Gastrocnemius medialis (tissue), 4 donors: ENCODE results near the gene SLCO1A2. TPM values are rescaled to one million over a fixed set of nuclear protein-coding genes. Genes with fewer than 3 reads are reported as not detected.

Source experiments
- ATAC-seq, 2 donors: fragments of 150-250 bp; one replicate each; pipeline ENCODE4 v1.9.1; 2016
- DNase-seq, 2 donors: peaks; one replicate each; pipeline ENCODE4 v3.0.0-alpha.2; 2019
- H3K27ac ChIP-seq, 4 donors: fragments of 200-600 bp; sonication (generic); 1 replicate in 1 of 4; 2 replicates in 3 of 4; pipeline ENCODE4 v1.5.1; 2016 to 2018; ENCODE audit warnings: mild to moderate bottlenecking in 2 of 4, moderate library complexity in 1 of 4
- H3K27me3 ChIP-seq, 3 donors: fragments of 200-600 bp; sonication (generic) in 2 of 3; 1 replicate in 1 of 3; 2 replicates in 2 of 3; pipeline versions ENCODE4 v1.5.1 to v1.6.0; 2016 to 2019; ENCODE audit warnings: mild to moderate bottlenecking in 1 of 3, moderate library complexity in 1 of 3
- H3K36me3 ChIP-seq, 2 donors: fragments of 200-600 bp; sonication (generic) in 1 of 2; one replicate each; pipeline ENCODE4 v1.5.1; 2017 to 2018
- H3K4me1 ChIP-seq, 2 donors: fragments of 200-600 bp; sonication (generic) in 1 of 2; one replicate each; pipeline ENCODE4 v1.5.1; 2016 to 2017; ENCODE audit warnings: mild to moderate bottlenecking in 2 of 2
- H3K4me3 ChIP-seq, 4 donors: fragments of 200-600 bp; sonication (generic) in 3 of 4; 1 replicate in 1 of 4; 2 replicates in 3 of 4; pipeline ENCODE4 v1.5.1; 2016 to 2019; ENCODE audit warnings: mild to moderate bottlenecking in 2 of 4
- H3K9me3 ChIP-seq, 3 donors: fragments of 200-600 bp; sonication (generic) in 2 of 3; 1 replicate in 1 of 3; 2 replicates in 2 of 3; pipeline ENCODE4 v1.5.1; 2016 to 2019
- CTCF ChIP-seq, 5 experiments: fragments of 450-650 bp in 3 of 5; fragments of 200-600 bp in 2 of 5; sonication (generic) in 2 of 5; IDR thresholded peaks in 4 of 5; conservative IDR thresholded peaks in 1 of 5; 1 replicate in 4 of 5; 2 replicates in 1 of 5; pipeline ENCODE4 v1.5.1; 2016 to 2019; ENCODE audit warnings: antibody characterized with exemption in 5 of 5, mild to moderate bottlenecking in 3 of 5, moderate library complexity in 3 of 5
- POLR2A ChIP-seq, 2 donors: fragments of 450-650 bp; IDR thresholded peaks; one replicate each; pipeline ENCODE4 v1.6.1; 2017; ENCODE audit warnings: antibody characterized with exemption in 2 of 2, mild to moderate bottlenecking in 2 of 2, moderate library complexity in 2 of 2
- in situ Hi-C, 4 donors: fragments of 200-750 bp; cut with MboI; loops; one replicate each; pipeline versions ENCODE4 v1.15.0 to v1.8.0; 2017; ENCODE audit warnings: low sequenced_read_pairs in 4 of 4
- intact Hi-C: fragments of 100-400 bp; cut with DNase I; formaldehyde crosslinking; loops from one replicate; pipeline ENCODE4 v1.15.1; 2023; ENCODE audit warnings: low total_unique reads
- total RNA-seq, 4 donors: library from RNA; depleted of rRNA; stranded (reverse); fragments of >200 nt; gene quantifications; one replicate each; pipeline versions ENCODE4 v1.1.0 to v1.2.3, GENCODE V29; 2016

The SLCO1A2 gene
- total RNA-seq, 4 donors from 2014 or later: not detected

- in situ Hi-C loops (no loop called here), intact Hi-C loops (no loop called here)
Measured at GRCh38 chr12:21353487-21353886, 18.8 kb upstream of the SLCO1A2 start.

GRCh38 chr12:21350975-21351374 is 16.3 kb upstream of the SLCO1A2 start:
- Histone ChIP-seq H3K4me3 (no peak overlapping the region), H3K27me3 (no peaks in the 10 kb centered on the region), H3K4me1 (no peaks in the 10 kb centered on the region), H3K27ac (no peak overlapping the region), H3K9me3 (no peaks in the 10 kb centered on the region), H3K36me3 (no peaks in the 10 kb centered on the region)
- no peak for TF ChIP-seq POLR2A (IDR thresholded peaks at IDR 0.05)
- no peak for TF ChIP-seq CTCF (IDR thresholded peaks at IDR 0.05 in 4 of 5, conservative IDR thresholded peaks at IDR 0.05 in 1 of 5)
- in situ Hi-C loops (no loop called here), intact Hi-C loops (no loop called here)
- no peak for ATAC-seq
- no peak for DNase-seq

More at GRCh38 chr12:21353487-21353886, 18.8 kb upstream of the SLCO1A2 start:
- Histone ChIP-seq H3K27ac (no peak overlapping the region), H3K4me1 (no peaks in the 10 kb centered on the region), H3K36me3 (no peaks in the 10 kb centered on the region), H3K27me3 (no peaks in the 10 kb centered on the region), H3K4me3 (no peak overlapping the region), H3K9me3 (no peaks in the 10 kb centered on the region)
- ATAC-seq (no peak), DNase-seq (no peak)
- TF ChIP-seq CTCF (IDR thresholded peaks at IDR 0.05 in 4 of 5, conservative IDR thresholded peaks at IDR 0.05 in 1 of 5): no peak
- no peak for TF ChIP-seq POLR2A (IDR thresholded peaks at IDR 0.05)

GRCh38 chr12:21346542-21347205 is 12.0 kb upstream of the SLCO1A2 start:
- Histone ChIP-seq H3K36me3 (no peaks in the 10 kb centered on the region), H3K27me3 (no peaks in the 10 kb centered on the region), H3K4me1 (no peaks in the 10 kb centered on the region), H3K27ac (no peak overlapping the region), H3K4me3 (no peak overlapping the region), H3K9me3 (no peaks in the 10 kb centered on the region)
- intact Hi-C loops: no loop called here
- ATAC-seq (no peak), DNase-seq (no peak)
- in situ Hi-C loops: loop anchor here in 1 of 4 donors (25.0 kb wide), 1 partner anchor 109 kb away; no protein-coding TSS in a partner anchor
- TF ChIP-seq POLR2A (IDR thresholded peaks at IDR 0.05) (no peak), CTCF (IDR thresholded peaks at IDR 0.05 in 4 of 5, conservative IDR thresholded peaks at IDR 0.05 in 1 of 5) (no peak)

DNA sequence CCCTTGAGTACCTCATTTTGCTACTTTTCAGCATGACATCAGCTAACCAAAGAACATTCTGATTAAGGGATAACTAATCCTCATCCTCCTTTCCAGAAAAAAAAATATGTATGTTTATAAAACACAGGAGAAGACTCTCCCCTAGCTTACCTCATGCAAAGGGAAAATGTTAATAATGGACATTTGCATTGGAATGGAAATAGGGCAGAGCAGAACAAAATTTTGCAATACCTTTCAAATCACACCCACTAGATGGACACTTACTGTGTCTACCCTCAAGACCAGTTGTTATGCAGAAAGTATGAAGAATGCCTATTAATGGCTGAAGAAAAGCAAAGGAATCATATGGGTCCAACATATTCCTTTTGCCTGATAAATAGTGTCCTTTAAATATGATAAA is 8.9 kb upstream of the SLCO1A2 start:
- in situ Hi-C loops: loop anchor here in 1 of 4 donors (25.0 kb wide), 1 partner anchor 106 kb away; no protein-coding TSS in a partner anchor
- TF ChIP-seq CTCF (IDR thresholded peaks at IDR 0.05 in 4 of 5, conservative IDR thresholded peaks at IDR 0.05 in 1 of 5): no peak
- no peak for TF ChIP-seq POLR2A (IDR thresholded peaks at IDR 0.05)
- ATAC-seq: no peak

More for the DNA sequence above, 8.9 kb upstream of the SLCO1A2 start:
- no peaks in the 10 kb centered on the region for H3K27me3 ChIP-seq
- no peak overlapping the region for H3K4me3 ChIP-seq
- H3K36me3 ChIP-seq: no peaks in the 10 kb centered on the region
- intact Hi-C loops: no loop called here
- no peak overlapping the region for H3K27ac ChIP-seq
- no peak for DNase-seq
- no peaks in the 10 kb centered on the region for H3K9me3 ChIP-seq
- no peaks in the 10 kb centered on the region for H3K4me1 ChIP-seq
